HEK293 (cell line): ENCODE data around the gene TAF12.

Experiments used
- CTCF ChIP-seq: fragments of 450-650 bp; formaldehyde crosslinking; IDR thresholded peaks from 2 replicates; pipeline ENCODE4 v1.5.1; 2016; ENCODE audit warnings: missing biosample characterization, missing genetic modification characterization
- INSM2 ChIP-seq: fragments of 450-650 bp; formaldehyde crosslinking; IDR thresholded peaks from 2 replicates; pipeline ENCODE4 v1.5.1; 2016; ENCODE audit warnings: missing biosample characterization, missing genetic modification characterization
- OVOL3 ChIP-seq: fragments of 450-650 bp; formaldehyde crosslinking; IDR thresholded peaks from 2 replicates; pipeline ENCODE4 v1.5.1; 2016; ENCODE audit warnings: missing biosample characterization, missing genetic modification characterization

- TF ChIP-seq CTCF (tag by site-specific recombination) (no peak), INSM2 (tag by site-specific recombination) (no peak), OVOL3 (tag by site-specific recombination) (no peak)
Measured at GRCh38 chr1:28675924-28676257, 33.0 kb upstream of the TAF12 start.
